BLaER1 treated with 17β-estradiol and CSF1 and Interleukin-3, amounts not matched to agents 10 nM and 100 nM (cell line): ENCODE results near the gene TK1.

Experiments used
- H3K27ac ChIP-seq, 11 experiments: shearing (Covaris generic); formaldehyde crosslinking; 2 replicates each; pipeline ENCODE4 v1.8.1; 2022
- H3K27me3 ChIP-seq, 11 experiments: shearing (Covaris generic); formaldehyde crosslinking; 2 replicates each; pipeline ENCODE4 v1.8.1; 2022
- H3K36me3 ChIP-seq, 11 experiments: shearing (Covaris generic); formaldehyde crosslinking; 2 replicates each; pipeline ENCODE4 v1.8.1; 2022
- H3K4me1 ChIP-seq, 10 experiments: shearing (Covaris generic); formaldehyde crosslinking; 2 replicates each; pipeline ENCODE4 v1.8.1; 2022
- H3K4me2 ChIP-seq, 11 experiments: shearing (Covaris generic); formaldehyde crosslinking; 2 replicates each; pipeline ENCODE4 v1.8.1; 2022
- H3K4me3 ChIP-seq, 10 experiments: shearing (Covaris generic); formaldehyde crosslinking; 2 replicates each; pipeline ENCODE4 v1.8.1; 2022
- H3K9ac ChIP-seq, 11 experiments: shearing (Covaris generic); formaldehyde crosslinking; 2 replicates each; pipeline ENCODE4 v1.8.1; 2022
- H3K9me3 ChIP-seq, 11 experiments: shearing (Covaris generic); formaldehyde crosslinking; replicated peaks in 1 of 11; 2 replicates each; pipeline ENCODE4 v1.8.1; 2022
- H4K20me1 ChIP-seq, 11 experiments: shearing (Covaris generic); formaldehyde crosslinking; 2 replicates each; pipeline ENCODE4 v1.8.1; 2022
- Cebpa-rat ChIP-seq, 11 experiments: shearing (Covaris generic); IDR thresholded peaks; 2 replicates each; pipeline ENCODE4 v1.8.1; 2022

Gene TK1

GRCh38 chr17:78147315-78147998 is 39.4 kb downstream of the TK1 start:
- TF ChIP-seq Cebpa-rat (IDR thresholded peaks at IDR 0.05), result no peak
- no peaks in the 10 kb centered on the region for H3K9me3 ChIP-seq
- peak overlapping the region in 5 of 11 experiments; percentile 4 to 47 (median 11); a peak in 5 of 22 replicates for H3K9ac ChIP-seq
- H3K4me2 ChIP-seq, result peak overlapping the region; percentile 2 to 57 (median 28); a peak in 18 of 22 replicates
- peaks cover 0 to 19% (median 0%) of the 10 kb centered on the region in 11 experiments; a peak in 3 of 22 replicates for H4K20me1 ChIP-seq
- no peaks in the 10 kb centered on the region for H3K27me3 ChIP-seq
- H3K4me1 ChIP-seq, result peaks cover 28 to 82% (median 39%) of the 10 kb centered on the region in 10 experiments; a peak in 19 of 20 replicates
- no peak overlapping the region for H3K27ac ChIP-seq
- no peak overlapping the region for H3K4me3 ChIP-seq
- peaks cover 0 to 4% (median 0%) of the 10 kb centered on the region in 11 experiments; a peak in 5 of 22 replicates for H3K36me3 ChIP-seq

GRCh38 chr17:78146881-78147280 is 40.0 kb downstream of the TK1 start:
- peaks cover 0 to 10% (median 0%) of the 10 kb centered on the region in 11 experiments; a peak in 9 of 22 replicates for H3K36me3 ChIP-seq
- H3K4me3 ChIP-seq, result no peak overlapping the region
- peaks cover 0 to 24% (median 0%) of the 10 kb centered on the region in 11 experiments; a peak in 3 of 22 replicates for H4K20me1 ChIP-seq
- no peak for TF ChIP-seq Cebpa-rat (IDR thresholded peaks at IDR 0.05)
- no peak overlapping the region for H3K27ac ChIP-seq
- H3K4me2 ChIP-seq, result peak overlapping the region; percentile 2 to 57 (median 28); a peak in 15 of 22 replicates
- H3K9ac ChIP-seq, result peak overlapping the region in 5 of 11 experiments; percentile 4 to 47 (median 11); a peak in 5 of 22 replicates
- H3K27me3 ChIP-seq, result no peaks in the 10 kb centered on the region
- H3K9me3 ChIP-seq, result no peaks in the 10 kb centered on the region
- peaks cover 33 to 82% (median 45%) of the 10 kb centered on the region in 10 experiments for H3K4me1 ChIP-seq

GRCh38 chr17:78146471-78146869 is 40.4 kb downstream of the TK1 start:
- peaks cover 37 to 82% (median 49%) of the 10 kb centered on the region in 10 experiments for H3K4me1 ChIP-seq
- H3K36me3 ChIP-seq, result peaks cover 0 to 14% (median 0%) of the 10 kb centered on the region in 11 experiments; a peak in 9 of 22 replicates
- peak overlapping the region in 1 of 11 experiments; percentile 11; a peak in 1 of 22 replicates for H3K9ac ChIP-seq
- no peaks in the 10 kb centered on the region for H3K9me3 ChIP-seq
- no peaks in the 10 kb centered on the region for H3K27me3 ChIP-seq
- peak overlapping the region in 5 of 11 experiments; percentile 2 to 92 (median 55); a peak in 2 of 22 replicates for H3K4me2 ChIP-seq
- H3K27ac ChIP-seq, result peak overlapping the region in 1 of 11 experiments; percentile 1; a peak in 1 of 22 replicates
- H4K20me1 ChIP-seq, result peaks cover 0 to 28% (median 0%) of the 10 kb centered on the region in 11 experiments; a peak in 4 of 22 replicates
- TF ChIP-seq Cebpa-rat (IDR thresholded peaks at IDR 0.05), result no peak
- no peak overlapping the region for H3K4me3 ChIP-seq

- Histone ChIP-seq H3K27me3 (no peaks in the 10 kb centered on the region), H3K4me2 (peak overlapping the region; percentile 14 to 92 (median 55); a peak in 19 of 22 replicates), H4K20me1 (peaks cover 0 to 37% (median 0%) of the 10 kb centered on the region in 11 experiments; a peak in 8 of 22 replicates), H3K4me3 (no peak overlapping the region), H3K9ac (peak overlapping the region in 9 of 11 experiments; percentile 16 to 56 (median 36); a peak in 12 of 22 replicates), H3K27ac (peak overlapping the region in 8 of 11 experiments; percentile 30 to 66 (median 55); a peak in 14 of 22 replicates), H3K9me3 (no peaks in the 10 kb centered on the region), H3K36me3 (peaks cover 0 to 22% (median 0%) of the 10 kb centered on the region in 11 experiments; a peak in 9 of 22 replicates), H3K4me1 (peaks cover 49 to 86% (median 60%) of the 10 kb centered on the region in 10 experiments)
- no peak for TF ChIP-seq Cebpa-rat (IDR thresholded peaks at IDR 0.05)
Observed at GRCh38 chr17:78144736-78145641, 41.9 kb downstream of the TK1 start.

GRCh38 chr17:78144147-78144719 is 42.6 kb downstream of the TK1 start:
- no peaks in the 10 kb centered on the region for H3K27me3 ChIP-seq
- H4K20me1 ChIP-seq, result peaks cover 0 to 44% (median 0%) of the 10 kb centered on the region in 11 experiments; a peak in 9 of 22 replicates
- no peak for TF ChIP-seq Cebpa-rat (IDR thresholded peaks at IDR 0.05)
- H3K9ac ChIP-seq, result peak overlapping the region in 10 of 11 experiments; percentile 12 to 56 (median 32); a peak in 11 of 22 replicates
- H3K4me1 ChIP-seq, result peaks cover 52 to 90% (median 65%) of the 10 kb centered on the region in 10 experiments
- no peaks in the 10 kb centered on the region for H3K9me3 ChIP-seq
- H3K27ac ChIP-seq, result peak overlapping the region in 10 of 11 experiments; percentile 1 to 66 (median 54); a peak in 16 of 22 replicates
- H3K4me3 ChIP-seq, result no peak overlapping the region
- H3K4me2 ChIP-seq, result peak overlapping the region; percentile 14 to 92 (median 55); a peak in 20 of 22 replicates
- peaks cover 0 to 22% (median 0%) of the 10 kb centered on the region in 11 experiments; a peak in 9 of 22 replicates for H3K36me3 ChIP-seq

- Histone ChIP-seq H3K27me3 (no peaks in the 10 kb centered on the region), H3K27ac (peak overlapping the region in 9 of 11 experiments; percentile 1 to 66 (median 57); a peak in 15 of 22 replicates), H3K4me1 (peaks cover 60 to 94% (median 73%) of the 10 kb centered on the region in 10 experiments), H4K20me1 (peaks cover 0 to 52% (median 3%) of the 10 kb centered on the region in 11 experiments; a peak in 13 of 22 replicates), H3K36me3 (peaks cover 0 to 22% (median 0%) of the 10 kb centered on the region in 11 experiments; a peak in 9 of 22 replicates), H3K4me3 (no peak overlapping the region), H3K9ac (peak overlapping the region in 7 of 11 experiments; percentile 24 to 52 (median 36); a peak in 8 of 22 replicates), H3K9me3 (no peaks in the 10 kb centered on the region), H3K4me2 (peak overlapping the region in 9 of 11 experiments; percentile 29 to 92 (median 77); a peak in 15 of 22 replicates)
- no peak for TF ChIP-seq Cebpa-rat (IDR thresholded peaks at IDR 0.05)
Observed at GRCh38 chr17:78143214-78144146, 43.4 kb downstream of the TK1 start.
